Measurements from ENCODE around the gene TDG.

The TDG gene

DNA sequence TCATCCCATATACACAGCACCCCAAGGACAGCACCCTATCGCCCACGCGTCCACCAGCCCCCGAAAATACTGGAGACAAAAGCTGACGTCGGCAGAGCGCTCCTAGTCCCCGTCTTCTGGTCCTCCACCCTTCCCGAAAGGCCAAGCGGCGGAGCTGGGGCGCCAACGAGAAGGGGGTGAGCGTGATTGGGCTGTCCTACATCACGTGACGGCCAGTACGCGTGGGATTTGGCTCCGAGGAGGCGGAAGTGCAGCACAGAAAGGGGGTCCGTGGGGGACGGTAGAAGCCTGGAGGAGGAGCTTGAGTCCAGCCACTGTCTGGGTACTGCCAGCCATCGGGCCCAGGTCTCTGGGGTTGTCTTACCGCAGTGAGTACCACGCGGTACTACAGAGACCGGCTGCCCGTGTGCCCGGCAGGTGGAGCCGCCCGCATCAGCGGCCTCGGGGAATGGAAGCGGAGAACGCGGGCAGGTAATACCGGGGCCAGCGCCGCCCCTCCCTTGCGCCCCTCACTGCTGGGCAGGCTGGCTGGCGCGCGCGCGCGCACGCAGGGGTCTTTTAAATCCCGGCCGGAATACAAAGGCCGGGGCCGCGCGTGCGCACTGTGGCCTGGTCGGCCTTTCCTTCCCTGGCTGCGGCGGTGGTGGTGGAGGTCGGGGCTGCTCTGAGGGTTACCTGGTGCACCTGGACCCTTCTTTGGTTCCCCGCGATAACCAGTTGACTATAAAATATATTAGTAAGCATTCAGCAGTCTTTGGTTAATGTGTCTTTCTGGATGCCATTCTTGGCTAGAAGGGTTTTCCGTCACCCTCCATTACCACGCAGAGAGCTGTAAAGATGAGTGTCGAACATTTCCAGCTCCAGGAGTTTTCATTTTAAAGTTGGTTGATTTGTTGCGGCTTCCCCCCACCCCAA lies at the start of gene TDG:
TDG (plus strand) TSS at position 283 of the 915 bp plus-strand sequence; CDS start at position 449, 166 bp downstream.
- peaks cover 0 to 3% of the 10 kb centered on the region in 2 donors for H3K36me3 ChIP-seq (ENCODE audit: control insufficient read depth in 1 of 2, insufficient read depth in 2 of 2, low read length in 2 of 2)
- H3K27me3 ChIP-seq (ENCODE audit: control insufficient read depth in 1 of 2, insufficient read depth in 2 of 2, low read length in 2 of 2) = no peaks in the 10 kb centered on the region
- H3K9ac ChIP-seq (ENCODE audit: low read depth in 1 of 2, low read length in 2 of 2) = peak within 1 kb of the TSS; percentile 98 to 99
- H3K27ac ChIP-seq (ENCODE audit: low read depth, low read length) = peak within 1 kb of the TSS; percentile 90
- H3K9me3 ChIP-seq (ENCODE audit: control insufficient read depth in 1 of 2, low read length in 2 of 2) = no peaks in the 10 kb centered on the region
- peaks cover 13 to 15% of the 10 kb centered on the region in 2 donors for H3K4me1 ChIP-seq (ENCODE audit: control insufficient read depth in 1 of 2, insufficient read depth in 2 of 2, low read length in 2 of 2)
- peak within 1 kb of the TSS; percentile 97 to 99 for H3K4me3 ChIP-seq (ENCODE audit: low read depth in 1 of 2, low read length in 2 of 2)

DNA sequence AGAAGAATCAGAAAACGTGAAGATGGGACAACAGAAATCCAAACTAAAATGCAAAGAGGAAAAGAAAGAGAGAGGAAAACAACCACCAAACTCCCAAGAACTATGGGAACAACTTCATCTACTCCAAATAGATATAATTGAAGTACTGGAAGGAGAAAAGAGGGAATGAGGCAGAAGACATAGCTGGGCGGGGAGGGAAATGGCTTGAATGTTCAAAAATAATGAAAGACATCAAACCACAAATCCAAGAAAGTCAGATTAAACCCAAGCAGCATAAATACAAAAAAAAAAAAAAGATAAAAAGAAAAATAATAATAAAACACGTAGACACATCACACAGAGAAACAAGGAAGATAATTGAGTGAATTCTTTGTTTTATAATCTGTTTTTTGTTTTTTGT lies 47.8 kb upstream of the TDG start:
- H3K27ac ChIP-seq (ENCODE audit: low read depth, low read length) = no peak overlapping the region
- H3K4me3 ChIP-seq (ENCODE audit: low read depth in 1 of 2, low read length in 2 of 2) = no peak overlapping the region
- H3K9ac ChIP-seq (ENCODE audit: low read depth in 1 of 2, low read length in 2 of 2) = no peak overlapping the region
- no peaks in the 10 kb centered on the region for H3K36me3 ChIP-seq (ENCODE audit: control insufficient read depth in 1 of 2, insufficient read depth in 2 of 2, low read length in 2 of 2)
- H3K4me1 ChIP-seq (ENCODE audit: control insufficient read depth in 1 of 2, insufficient read depth in 2 of 2, low read length in 2 of 2) = no peaks in the 10 kb centered on the region
- H3K27me3 ChIP-seq (ENCODE audit: control insufficient read depth in 1 of 2, insufficient read depth in 2 of 2, low read length in 2 of 2) = no peaks in the 10 kb centered on the region
- no peaks in the 10 kb centered on the region for H3K9me3 ChIP-seq (ENCODE audit: control insufficient read depth in 1 of 2, low read length in 2 of 2)

DNA sequence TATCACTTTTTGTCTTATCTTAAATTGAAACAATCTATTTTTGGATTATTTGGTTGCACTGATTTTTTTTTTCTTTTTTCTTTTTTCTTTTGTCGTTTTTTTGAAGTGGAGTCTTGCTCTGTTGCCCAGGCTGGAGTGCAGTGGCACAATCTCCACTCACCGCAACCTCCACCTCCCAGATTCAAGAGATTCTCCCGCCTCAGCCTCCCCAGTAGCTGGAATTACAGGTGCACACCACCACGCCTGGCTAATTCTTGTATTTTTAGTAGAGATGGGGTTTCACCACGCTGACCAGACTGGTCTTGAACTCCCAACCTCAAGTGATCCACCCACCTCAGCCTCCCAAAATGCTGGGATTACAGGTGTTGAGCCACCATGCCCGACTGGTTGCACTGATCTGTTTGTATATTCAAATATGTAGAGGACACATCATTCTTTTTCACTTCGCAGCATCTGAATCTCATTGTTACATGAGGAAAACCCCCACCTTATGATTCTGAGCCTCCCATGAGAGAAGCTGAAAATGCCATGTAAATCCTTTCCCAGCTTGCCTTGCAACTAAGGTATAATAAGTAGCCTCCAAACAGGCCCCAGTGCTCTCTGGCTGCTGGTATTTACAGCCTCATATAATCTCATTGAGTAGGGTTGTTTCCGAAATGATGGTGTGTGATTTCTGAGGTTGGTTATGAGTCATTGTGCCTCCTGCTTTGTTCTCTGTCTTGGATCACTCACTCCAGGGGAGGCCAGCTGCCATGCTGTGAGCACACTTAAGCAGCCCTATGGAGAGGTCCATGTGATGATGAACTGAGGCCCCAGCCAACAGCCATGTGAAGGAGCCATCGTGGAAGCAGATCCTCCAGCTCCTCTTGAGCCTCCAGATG lies 40.7 kb upstream of the TDG start:
- no peaks in the 10 kb centered on the region for H3K36me3 ChIP-seq (ENCODE audit: control insufficient read depth in 1 of 2, insufficient read depth in 2 of 2, low read length in 2 of 2)
- H3K9me3 ChIP-seq (ENCODE audit: control insufficient read depth in 1 of 2, low read length in 2 of 2) = no peaks in the 10 kb centered on the region
- H3K4me3 ChIP-seq (ENCODE audit: low read depth in 1 of 2, low read length in 2 of 2) = no peak overlapping the region
- H3K27ac ChIP-seq (ENCODE audit: low read depth, low read length) = no peak overlapping the region
- peaks cover 7 to 10% of the 10 kb centered on the region in 2 donors for H3K4me1 ChIP-seq (ENCODE audit: control insufficient read depth in 1 of 2, insufficient read depth in 2 of 2, low read length in 2 of 2)
- no peak overlapping the region for H3K9ac ChIP-seq (ENCODE audit: low read depth in 1 of 2, low read length in 2 of 2)
- H3K27me3 ChIP-seq (ENCODE audit: control insufficient read depth in 1 of 2, insufficient read depth in 2 of 2, low read length in 2 of 2) = no peaks in the 10 kb centered on the region

DNA sequence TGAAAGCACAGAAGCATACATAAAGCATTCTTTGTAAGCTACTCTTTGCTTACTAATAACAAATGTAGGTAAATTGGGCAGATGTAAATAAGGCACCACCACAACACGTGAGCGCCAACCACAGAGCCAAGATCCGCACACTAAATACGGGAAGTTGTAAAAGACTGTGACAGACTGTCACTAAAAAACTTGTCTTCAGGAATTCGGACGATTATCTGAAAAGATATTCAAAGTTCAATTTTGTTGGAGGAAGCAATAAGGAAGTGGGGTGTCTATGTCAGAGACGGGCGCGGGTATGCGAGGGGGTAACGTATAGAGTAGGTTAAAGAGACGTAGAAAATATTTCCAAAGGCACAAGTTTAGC lies 37.0 kb upstream of the TDG start:
- Histone ChIP-seq H3K9ac (ENCODE audit: low read depth in 1 of 2, low read length in 2 of 2) (peak overlapping the region; percentile 60 to 86), H3K27ac (ENCODE audit: low read depth, low read length) (peak overlapping the region; percentile 96), H3K27me3 (ENCODE audit: control insufficient read depth in 1 of 2, insufficient read depth in 2 of 2, low read length in 2 of 2) (no peaks in the 10 kb centered on the region), H3K36me3 (ENCODE audit: control insufficient read depth in 1 of 2, insufficient read depth in 2 of 2, low read length in 2 of 2) (peaks cover 7 to 8% of the 10 kb centered on the region in 2 donors), H3K4me3 (ENCODE audit: low read depth in 1 of 2, low read length in 2 of 2) (peak overlapping the region; percentile 65 to 86), H3K4me1 (ENCODE audit: control insufficient read depth in 1 of 2, insufficient read depth in 2 of 2, low read length in 2 of 2) (peaks cover 31 to 32% of the 10 kb centered on the region in 2 donors), H3K9me3 (ENCODE audit: control insufficient read depth in 1 of 2, low read length in 2 of 2) (no peaks in the 10 kb centered on the region)

DNA sequence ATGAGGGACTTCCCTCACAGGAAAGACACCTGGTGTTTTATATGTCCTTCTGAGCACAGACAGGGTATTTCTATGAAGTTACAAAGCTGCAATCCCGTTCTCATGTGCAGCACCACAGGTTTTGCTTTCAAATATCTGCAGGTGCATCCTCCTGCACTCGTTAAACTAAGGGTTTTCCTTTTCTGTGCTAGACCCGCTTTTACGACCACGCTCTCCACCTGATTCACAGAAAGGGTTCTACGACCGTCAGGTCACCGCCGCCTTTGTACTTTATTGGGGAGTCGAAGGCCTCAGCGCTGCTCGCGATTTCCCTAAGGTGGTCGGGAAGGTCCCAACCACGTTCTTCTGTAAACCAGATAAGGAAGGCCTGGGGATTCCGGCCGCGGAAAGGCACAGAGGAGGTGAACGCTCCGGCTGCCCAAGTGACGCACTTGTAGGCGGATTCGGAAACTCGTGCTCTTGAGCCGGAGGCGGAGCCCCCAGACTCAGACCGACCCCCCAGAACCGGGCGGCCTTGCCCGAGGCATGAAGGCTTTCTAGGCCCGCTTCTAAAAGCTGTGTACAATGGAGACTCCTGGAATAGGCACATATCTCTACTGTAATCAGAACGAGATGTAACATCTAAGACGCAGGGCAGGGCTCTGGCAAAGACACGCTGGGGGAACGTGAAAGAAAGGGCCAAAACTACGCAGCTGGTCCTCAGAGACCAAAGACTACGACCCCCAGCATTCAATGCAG lies 36.5 kb upstream of the TDG start:
- H3K27me3 ChIP-seq (ENCODE audit: control insufficient read depth in 1 of 2, insufficient read depth in 2 of 2, low read length in 2 of 2) = no peaks in the 10 kb centered on the region
- no peaks in the 10 kb centered on the region for H3K9me3 ChIP-seq (ENCODE audit: control insufficient read depth in 1 of 2, low read length in 2 of 2)
- peak overlapping the region; percentile 65 to 86 for H3K4me3 ChIP-seq (ENCODE audit: low read depth in 1 of 2, low read length in 2 of 2)
- H3K9ac ChIP-seq (ENCODE audit: low read depth in 1 of 2, low read length in 2 of 2) = peak overlapping the region; percentile 60 to 86
- peaks cover 32 to 37% of the 10 kb centered on the region in 2 donors for H3K4me1 ChIP-seq (ENCODE audit: control insufficient read depth in 1 of 2, insufficient read depth in 2 of 2, low read length in 2 of 2)
- H3K27ac ChIP-seq (ENCODE audit: low read depth, low read length) = peak overlapping the region; percentile 96
- peaks cover 12 to 13% of the 10 kb centered on the region in 2 donors for H3K36me3 ChIP-seq (ENCODE audit: control insufficient read depth in 1 of 2, insufficient read depth in 2 of 2, low read length in 2 of 2)

DNA sequence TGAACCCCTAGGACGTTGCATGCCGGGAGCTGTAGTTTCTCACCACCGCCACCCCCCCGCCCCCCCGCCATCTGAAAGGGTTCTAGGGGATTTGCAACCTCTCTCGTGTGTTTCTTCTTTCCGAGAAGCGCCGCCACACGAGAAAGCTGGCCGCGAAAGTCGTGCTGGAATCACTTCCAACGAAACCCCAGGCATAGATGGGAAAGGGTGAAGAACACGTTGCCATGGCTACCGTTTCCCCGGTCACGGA lies 36.0 kb upstream of the TDG start:
- Histone ChIP-seq H3K9me3 (ENCODE audit: control insufficient read depth in 1 of 2, low read length in 2 of 2) (no peaks in the 10 kb centered on the region), H3K27ac (ENCODE audit: low read depth, low read length) (peak overlapping the region; percentile 96), H3K4me1 (ENCODE audit: control insufficient read depth in 1 of 2, insufficient read depth in 2 of 2, low read length in 2 of 2) (peaks cover 32 to 41% of the 10 kb centered on the region in 2 donors), H3K4me3 (ENCODE audit: low read depth in 1 of 2, low read length in 2 of 2) (peak overlapping the region; percentile 65 to 86), H3K36me3 (ENCODE audit: control insufficient read depth in 1 of 2, insufficient read depth in 2 of 2, low read length in 2 of 2) (peaks cover 16 to 18% of the 10 kb centered on the region in 2 donors), H3K27me3 (ENCODE audit: control insufficient read depth in 1 of 2, insufficient read depth in 2 of 2, low read length in 2 of 2) (no peaks in the 10 kb centered on the region), H3K9ac (ENCODE audit: low read depth in 1 of 2, low read length in 2 of 2) (peak overlapping the region in 1 of 2 donors; percentile 86)

DNA sequence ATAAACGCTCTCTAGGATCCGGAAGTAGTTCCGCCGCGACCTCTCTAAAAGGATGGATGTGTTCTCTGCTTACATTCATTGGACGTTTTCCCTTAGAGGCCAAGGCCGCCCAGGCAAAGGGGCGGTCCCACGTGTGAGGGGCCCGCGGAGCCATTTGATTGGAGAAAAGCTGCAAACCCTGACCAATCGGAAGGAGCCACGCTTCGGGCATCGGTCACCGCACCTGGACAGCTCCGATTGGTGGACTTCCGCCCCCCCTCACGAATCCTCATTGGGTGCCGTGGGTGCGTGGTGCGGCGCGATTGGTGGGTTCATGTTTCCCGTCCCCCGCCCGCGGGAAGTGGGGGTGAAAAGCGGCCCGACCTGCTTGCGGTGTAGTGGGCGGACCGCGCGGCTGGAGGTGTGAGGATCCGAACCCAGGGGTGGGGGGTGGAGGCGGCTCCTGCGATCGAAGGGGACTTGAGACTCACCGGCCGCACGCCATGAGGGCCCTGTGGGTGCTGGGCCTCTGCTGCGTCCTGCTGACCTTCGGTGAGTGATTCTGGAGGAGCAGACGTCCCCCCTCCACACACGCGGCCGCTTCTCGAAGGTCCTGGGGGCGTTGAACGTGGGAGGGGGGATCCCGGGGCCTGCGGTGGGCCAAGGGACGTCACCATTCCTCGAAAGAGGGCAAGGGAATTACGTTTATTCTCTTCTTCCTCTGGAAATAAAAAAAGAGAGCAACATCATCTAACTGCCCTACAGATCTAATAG lies 35.5 kb upstream of the TDG start, which contains the start of gene HSP90B1:
HSP90B1 (plus strand) TSS at position 377 of the 753 bp plus-strand sequence; CDS start at position 483, 106 bp downstream.
- peaks cover 37 to 41% of the 10 kb centered on the region in 2 donors for H3K4me1 ChIP-seq (ENCODE audit: control insufficient read depth in 1 of 2, insufficient read depth in 2 of 2, low read length in 2 of 2)

DNA sequence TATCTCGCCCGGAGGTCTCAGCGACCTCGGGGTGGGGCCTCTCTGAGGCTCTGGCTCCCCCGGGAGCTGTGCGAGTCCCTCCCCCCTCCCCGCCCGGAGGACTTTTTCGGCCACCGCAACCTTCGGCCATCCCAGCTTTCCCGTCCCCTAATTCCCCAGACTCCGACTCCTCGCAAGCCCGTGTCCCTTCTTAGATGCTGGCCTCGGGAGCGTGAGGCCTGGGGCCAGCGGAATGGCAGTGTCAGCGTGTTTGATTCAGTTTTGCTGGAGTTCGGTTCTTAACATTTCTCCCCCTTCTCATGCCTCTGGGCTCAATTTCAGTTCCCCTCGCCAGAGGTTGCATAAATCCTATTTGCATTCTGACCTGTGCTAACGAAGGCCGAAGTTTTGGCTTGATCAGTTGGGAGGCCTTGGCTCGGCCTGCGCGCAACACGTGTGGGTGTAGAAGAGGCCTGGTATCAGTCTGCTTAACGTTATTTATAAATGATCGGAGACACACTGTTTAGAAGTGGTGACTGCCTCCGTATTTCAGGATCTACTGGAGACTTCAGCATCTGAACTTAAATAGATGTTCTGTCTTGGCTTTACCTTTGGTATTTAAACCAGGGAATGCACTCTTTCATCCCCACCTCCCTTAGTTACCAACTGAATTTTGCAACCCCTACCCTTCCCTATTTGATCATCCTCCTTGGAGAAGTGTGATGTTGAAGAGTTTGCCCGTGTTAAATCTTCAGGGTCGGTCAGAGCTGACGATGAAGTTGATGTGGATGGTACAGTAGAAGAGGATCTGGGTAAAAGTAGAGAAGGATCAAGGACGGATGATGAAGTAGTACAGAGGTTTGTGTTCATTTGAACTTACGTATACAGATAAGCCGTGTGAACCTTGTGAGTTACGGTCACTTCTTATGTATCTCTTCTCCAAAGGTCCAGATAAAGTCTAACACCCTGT lies 34.6 kb upstream of the TDG start:
- Histone ChIP-seq H3K9me3 (ENCODE audit: control insufficient read depth in 1 of 2, low read length in 2 of 2) (no peaks in the 10 kb centered on the region), H3K36me3 (ENCODE audit: control insufficient read depth in 1 of 2, insufficient read depth in 2 of 2, low read length in 2 of 2) (peaks cover 28 to 31% of the 10 kb centered on the region in 2 donors), H3K27me3 (ENCODE audit: control insufficient read depth in 1 of 2, insufficient read depth in 2 of 2, low read length in 2 of 2) (no peaks in the 10 kb centered on the region), H3K27ac (ENCODE audit: low read depth, low read length) (peak overlapping the region; percentile 93), H3K4me1 (ENCODE audit: control insufficient read depth in 1 of 2, insufficient read depth in 2 of 2, low read length in 2 of 2) (peaks cover 44 to 48% of the 10 kb centered on the region in 2 donors), H3K4me3 (ENCODE audit: low read depth in 1 of 2, low read length in 2 of 2) (peak overlapping the region; percentile 86 to 93), H3K9ac (ENCODE audit: low read depth in 1 of 2, low read length in 2 of 2) (peak overlapping the region; percentile 74 to 95)

More for the DNA sequence above, 35.5 kb upstream of the TDG start, which contains the start of gene HSP90B1:
- H3K9ac ChIP-seq (ENCODE audit: low read depth in 1 of 2, low read length in 2 of 2) = peak within 1 kb of the TSS; percentile 74 to 95
- H3K4me3 ChIP-seq (ENCODE audit: low read depth in 1 of 2, low read length in 2 of 2) = peak within 1 kb of the TSS; percentile 86 to 93
- H3K27me3 ChIP-seq (ENCODE audit: control insufficient read depth in 1 of 2, insufficient read depth in 2 of 2, low read length in 2 of 2) = no peaks in the 10 kb centered on the region
- H3K36me3 ChIP-seq (ENCODE audit: control insufficient read depth in 1 of 2, insufficient read depth in 2 of 2, low read length in 2 of 2) = peaks cover 21 to 22% of the 10 kb centered on the region in 2 donors
- peak within 1 kb of the TSS; percentile 96 for H3K27ac ChIP-seq (ENCODE audit: low read depth, low read length)
- no peaks in the 10 kb centered on the region for H3K9me3 ChIP-seq (ENCODE audit: control insufficient read depth in 1 of 2, low read length in 2 of 2)

Measured in duodenal mucosa (tissue), 2 donors.